Astrocyte (in vitro differentiated cells and primary cell): Measurements from ENCODE around the gene TFF3. TPM values are rescaled to one million over a fixed set of nuclear protein-coding genes. Genes with fewer than 3 reads are reported as not detected.

Experiments
- DNase-seq: peaks from one replicate; pipeline ENCODE4 v3.0.0-alpha.2; 2010; ENCODE audit warnings: low read depth
- FAIRE-seq: peaks from 2 replicates; lab custom pipeline; 2011; peaks lifted over from hg19 to GRCh38; lab: Jason Lieb, UNC
- H2AFZ ChIP-seq: 2 replicates; pipeline ENCODE4 v1.6.0; 2012; ENCODE audit warnings: low read depth, low read length, inconsistent platforms
- H3K27ac ChIP-seq: 2 replicates; pipeline ENCODE4 v1.5.1; 2011; ENCODE audit warnings: low read depth, low read length, inconsistent platforms
- H3K27me3 ChIP-seq: 2 replicates; pipeline ENCODE4 v1.6.0; 2011; ENCODE audit warnings: low read length, inconsistent platforms; ENCODE audit not compliant: insufficient read depth
- H3K36me3 ChIP-seq: 2 replicates; pipeline ENCODE4 v1.5.1; 2011; ENCODE audit warnings: low read length, inconsistent platforms; ENCODE audit not compliant: insufficient read depth
- H3K4me1 ChIP-seq: 2 replicates; pipeline ENCODE4 v1.5.1; 2011; ENCODE audit warnings: low read length, inconsistent platforms; ENCODE audit not compliant: insufficient read depth
- H3K4me2 ChIP-seq: 2 replicates; pipeline ENCODE4 v1.6.0; 2012; ENCODE audit warnings: low read length, inconsistent platforms
- H3K4me3 ChIP-seq: 2 replicates; pipeline ENCODE4 v1.5.1; 2011; ENCODE audit warnings: low read depth, mild to moderate bottlenecking, low read length, inconsistent platforms; ENCODE audit not compliant: insufficient read depth
- H3K79me2 ChIP-seq: 2 replicates; pipeline ENCODE4 v1.6.0; 2012; ENCODE audit warnings: mild to moderate bottlenecking, low read length, inconsistent platforms; ENCODE audit not compliant: insufficient read depth
- H3K9ac ChIP-seq: 2 replicates; pipeline ENCODE4 v1.6.0; 2012; ENCODE audit warnings: mild to moderate bottlenecking, low read length, inconsistent platforms
- H3K9me3 ChIP-seq: 2 replicates; pipeline ENCODE4 v1.5.1; 2012; ENCODE audit warnings: low read depth, mild to moderate bottlenecking, low read length, inconsistent platforms; ENCODE audit not compliant: insufficient read depth
- H4K20me1 ChIP-seq: 2 replicates; pipeline ENCODE4 v1.6.0; 2012; ENCODE audit warnings: low read length, inconsistent platforms; ENCODE audit not compliant: insufficient read depth
- H3K27ac Mint-ChIP-seq: one replicate; pipeline ENCODE4 v1.8.0; 2021; ENCODE audit warnings: mild to moderate bottlenecking, mixed read lengths; ENCODE audit not compliant: unreplicated experiment
- H3K27me3 Mint-ChIP-seq: one replicate; pipeline ENCODE4 v1.8.0; 2021; ENCODE audit warnings: low read depth, mixed read lengths; ENCODE audit not compliant: unreplicated experiment
- H3K36me3 Mint-ChIP-seq: one replicate; pipeline ENCODE4 v1.8.0; 2021; ENCODE audit warnings: low read depth, mixed read lengths; ENCODE audit not compliant: unreplicated experiment
- H3K4me1 Mint-ChIP-seq: one replicate; pipeline ENCODE4 v1.8.0; 2021; ENCODE audit warnings: low read depth, mixed read lengths; ENCODE audit not compliant: unreplicated experiment
- H3K4me3 Mint-ChIP-seq: one replicate; pipeline ENCODE4 v1.8.0; 2021; ENCODE audit warnings: mild to moderate bottlenecking, moderate library complexity, mixed read lengths; ENCODE audit not compliant: unreplicated experiment
- H3K9me3 Mint-ChIP-seq: one replicate; pipeline ENCODE4 v1.8.0; 2021; ENCODE audit warnings: mild to moderate bottlenecking, mixed read lengths; ENCODE audit not compliant: unreplicated experiment
- CTCF ChIP-seq: IDR thresholded peaks from 2 replicates; pipeline ENCODE4 v1.5.1; 2011; ENCODE audit warnings: low read depth, mild to moderate bottlenecking, inconsistent platforms, low read length, moderate library complexity; ENCODE audit not compliant: insufficient read depth
- EZH2 ChIP-seq: IDR thresholded peaks from 2 replicates; pipeline ENCODE4 v1.6.1; 2012; ENCODE audit warnings: mild to moderate bottlenecking, low read length, inconsistent platforms; ENCODE audit not compliant: insufficient read depth
- total RNA-seq: library from RNA; stranded (reverse); gene quantifications from 2 replicates; pipeline ENCODE4 v1.2.1, GENCODE V29; 2021

Gene TFF3
- total RNA-seq, 1 donor from 2014 or later, result not detected

- H3K27me3 ChIP-seq, result no peaks in the 10 kb centered on the region
- H3K9ac ChIP-seq, result no peak overlapping the region
- TF ChIP-seq CTCF (no peak), EZH2 (no peak)
- no peak overlapping the region for H3K27ac ChIP-seq
- FAIRE-seq (no peak), DNase-seq (no peak)
- Mint-ChIP-seq H3K27me3 (peaks cover 36% of the 10 kb centered on the region), H3K9me3 (peaks cover 8% of the 10 kb centered on the region), H3K4me3 (no peak overlapping the region), H3K36me3 (no peaks in the 10 kb centered on the region), H3K4me1 (no peaks in the 10 kb centered on the region), H3K27ac (no peak overlapping the region)
- H3K79me2 ChIP-seq, result no peaks in the 10 kb centered on the region
- no peak overlapping the region for H3K4me2 ChIP-seq
- no peaks in the 10 kb centered on the region for H4K20me1 ChIP-seq
- no peaks in the 10 kb centered on the region for H3K4me1 ChIP-seq
- no peaks in the 10 kb centered on the region for H3K36me3 ChIP-seq
- H3K9me3 ChIP-seq, result no peaks in the 10 kb centered on the region
- H3K4me3 ChIP-seq, result no peak overlapping the region
- H2AFZ ChIP-seq, result no peak overlapping the region
Measured at GRCh38 chr21:42348762-42349161, 33.6 kb upstream of the TFF3 start.

- Histone ChIP-seq H2AFZ (no peak overlapping the region), H3K27me3 (no peaks in the 10 kb centered on the region), H3K36me3 (no peaks in the 10 kb centered on the region), H3K4me2 (no peak overlapping the region), H3K79me2 (no peaks in the 10 kb centered on the region), H3K4me1 (no peaks in the 10 kb centered on the region), H3K4me3 (no peak overlapping the region), H3K9me3 (no peaks in the 10 kb centered on the region), H4K20me1 (no peaks in the 10 kb centered on the region), H3K9ac (no peak overlapping the region), H3K27ac (no peak overlapping the region)
- H3K27ac Mint-ChIP-seq, result no peak overlapping the region
- no peak overlapping the region for H3K4me3 Mint-ChIP-seq
- peaks cover 27% of the 10 kb centered on the region for H3K27me3 Mint-ChIP-seq
- DNase-seq (no peak), FAIRE-seq (no peak)
- TF ChIP-seq CTCF (no peak), EZH2 (no peak)
- H3K9me3 Mint-ChIP-seq, result peaks cover 4% of the 10 kb centered on the region
- no peaks in the 10 kb centered on the region for H3K36me3 Mint-ChIP-seq
- H3K4me1 Mint-ChIP-seq, result no peaks in the 10 kb centered on the region
Measured at GRCh38 chr21:42347601-42348327, 32.6 kb upstream of the TFF3 start.

GRCh38 chr21:42346866-42347600 lies 31.8 kb upstream of the TFF3 start:
- Mint-ChIP-seq H3K36me3 (no peaks in the 10 kb centered on the region), H3K4me3 (no peak overlapping the region), H3K9me3 (peaks cover 3% of the 10 kb centered on the region), H3K27me3 (peaks cover 21% of the 10 kb centered on the region), H3K4me1 (no peaks in the 10 kb centered on the region), H3K27ac (no peak overlapping the region)
- FAIRE-seq (no peak), DNase-seq (no peak)
- no peak overlapping the region for H2AFZ ChIP-seq
- no peak overlapping the region for H3K27ac ChIP-seq
- no peaks in the 10 kb centered on the region for H3K79me2 ChIP-seq
- no peaks in the 10 kb centered on the region for H3K9me3 ChIP-seq
- no peaks in the 10 kb centered on the region for H3K27me3 ChIP-seq
- no peaks in the 10 kb centered on the region for H4K20me1 ChIP-seq
- no peak overlapping the region for H3K4me2 ChIP-seq
- H3K4me3 ChIP-seq, result no peak overlapping the region
- H3K4me1 ChIP-seq, result no peaks in the 10 kb centered on the region
- no peak overlapping the region for H3K9ac ChIP-seq
- no peak for TF ChIP-seq CTCF
- TF ChIP-seq EZH2, result no peak
- H3K36me3 ChIP-seq, result no peaks in the 10 kb centered on the region
